ENCODE results near the gene MAP3K20. TPM values are rescaled to one million over a fixed set of nuclear protein-coding genes. Genes with fewer than 3 reads are reported as not detected.
"Not testable (repeated sequence)": the region's sequence is repeated elsewhere in the genome, so short reads cannot be mapped to it uniquely, and the experiment has no call there.

The MAP3K20 gene
- total RNA-seq, 1 donor from 2014 or later = 466 TPM

DNA sequence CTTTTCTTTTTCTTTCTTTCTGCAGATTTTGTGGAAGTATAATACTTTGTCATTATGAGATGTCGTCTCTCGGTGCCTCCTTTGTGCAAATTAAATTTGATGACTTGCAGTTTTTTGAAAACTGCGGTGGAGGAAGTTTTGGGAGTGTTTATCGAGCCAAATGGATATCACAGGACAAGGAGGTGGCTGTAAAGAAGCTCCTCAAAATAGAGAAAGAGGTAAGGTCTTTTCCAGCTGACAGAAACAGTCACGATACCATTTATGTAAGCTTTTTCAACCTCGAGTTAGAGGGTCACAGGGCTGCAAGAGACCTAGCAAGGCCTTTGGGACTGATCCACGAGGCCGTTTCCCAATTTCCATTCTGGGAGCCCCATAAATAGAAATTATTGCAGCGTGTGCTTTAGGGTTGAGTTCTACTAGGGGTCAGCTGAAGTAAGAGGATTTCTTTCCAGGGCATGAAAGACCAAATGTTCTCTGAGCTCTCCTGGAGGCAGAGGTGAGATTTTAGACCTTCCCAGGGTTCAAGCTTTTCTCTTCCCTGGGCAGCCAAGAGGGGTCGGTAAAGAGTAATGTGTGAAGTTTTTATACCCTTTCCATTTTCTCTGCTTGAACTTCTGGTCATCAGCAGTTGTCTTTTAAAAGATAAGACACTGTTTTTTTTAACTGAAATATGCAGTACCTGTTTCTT is 15.5 kb downstream of the MAP3K20 start:
- peaks cover 78% of the 10 kb centered on the region for H3K4me1 ChIP-seq
- H3K9me3 ChIP-seq (replicated peaks) = no peaks in the 10 kb centered on the region
- peak overlapping the region; percentile 54 for H3K4me3 ChIP-seq
- peaks cover 32% of the 10 kb centered on the region for H3K36me3 ChIP-seq
- TF ChIP-seq CTCF (IDR thresholded peaks at IDR 0.05; ENCODE audit: borderline replicate concordance) = peak; percentile 63
- H3K27me3 ChIP-seq (ENCODE audit: low read depth) = no peaks in the 10 kb centered on the region
- peak overlapping the region; percentile 85 for H3K27ac ChIP-seq (replicated peaks)
- DNase-seq = peak; percentile 23
- intact Hi-C loops (cut with micrococcal nuclease) = loop anchor here (5.0 kb wide), 1 partner anchor 121 kb away; no protein-coding TSS in a partner anchor

DNA sequence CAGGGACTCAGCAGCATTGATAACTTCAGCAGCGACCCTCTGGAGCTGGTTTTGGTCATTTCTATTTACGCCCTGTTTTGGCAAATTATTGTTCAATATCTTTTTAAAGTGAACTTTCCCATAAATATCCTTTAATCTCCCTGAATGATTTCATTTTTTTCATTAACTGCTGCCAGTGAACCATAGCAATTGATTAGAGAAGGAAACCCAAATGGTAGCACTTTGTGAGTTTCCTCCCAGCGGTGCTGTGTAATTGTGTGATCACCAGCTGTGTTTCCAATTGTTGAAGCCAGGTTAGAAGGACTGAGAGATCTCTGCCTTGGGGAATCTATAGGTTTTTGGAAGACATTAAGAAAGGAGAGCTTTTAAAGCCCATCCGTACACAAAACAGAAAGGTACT is 16.3 kb downstream of the MAP3K20 start:
- Histone ChIP-seq H3K27ac (replicated peaks) (peak overlapping the region; percentile 85), H3K4me1 (peaks cover 78% of the 10 kb centered on the region), H3K4me3 (peak overlapping the region; percentile 54), H3K36me3 (peaks cover 40% of the 10 kb centered on the region), H3K27me3 (ENCODE audit: low read depth) (no peaks in the 10 kb centered on the region), H3K9me3 (replicated peaks) (no peaks in the 10 kb centered on the region)
- no peak for DNase-seq
- intact Hi-C loops (cut with micrococcal nuclease) = loop anchor here (5.0 kb wide), 1 partner anchor 120 kb away; no protein-coding TSS in a partner anchor
- TF ChIP-seq CTCF (IDR thresholded peaks at IDR 0.05; ENCODE audit: borderline replicate concordance) = no peak

DNA sequence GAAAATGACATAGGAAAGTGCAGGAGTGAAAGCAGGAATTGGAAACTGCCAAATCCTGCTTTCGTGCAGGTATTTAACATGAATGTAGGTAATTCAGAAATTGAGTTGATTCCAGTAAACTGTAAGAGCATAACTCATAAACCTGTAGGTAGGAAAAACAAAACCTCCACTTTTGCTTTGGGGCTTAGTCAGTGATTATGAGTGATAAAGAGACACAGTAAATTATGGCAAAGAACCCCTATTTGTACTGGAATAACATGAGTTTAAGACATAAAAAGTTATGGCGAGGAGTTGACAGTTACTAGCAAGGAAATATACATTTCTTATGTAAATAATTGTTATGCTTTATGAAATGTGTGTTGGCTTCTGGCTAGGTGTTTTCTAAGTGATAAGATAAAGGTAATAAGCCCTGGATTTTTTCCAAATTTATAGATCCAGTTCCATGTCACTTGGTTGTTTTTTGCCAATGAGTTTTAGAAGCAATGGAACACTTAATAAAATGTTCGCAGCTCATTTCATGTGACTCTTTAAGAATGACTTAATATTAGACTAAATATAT is 17.3 kb downstream of the MAP3K20 start:
- Histone ChIP-seq H3K4me3 (peak overlapping the region; percentile 54), H3K36me3 (peaks cover 46% of the 10 kb centered on the region), H3K27ac (replicated peaks) (peak overlapping the region; percentile 85), H3K27me3 (ENCODE audit: low read depth) (no peaks in the 10 kb centered on the region), H3K4me1 (peaks cover 79% of the 10 kb centered on the region), H3K9me3 (replicated peaks) (no peaks in the 10 kb centered on the region)
- TF ChIP-seq CTCF (IDR thresholded peaks at IDR 0.05; ENCODE audit: borderline replicate concordance) = no peak
- no peak for DNase-seq
- intact Hi-C loops (cut with micrococcal nuclease) = loop anchor here (5.0 kb wide), 1 partner anchor 119 kb away; no protein-coding TSS in a partner anchor

GRCh38 chr2:173093617-173094016 is 18.0 kb downstream of the MAP3K20 start:
- Histone ChIP-seq H3K27ac (replicated peaks) (peak overlapping the region; percentile 85), H3K36me3 (peaks cover 46% of the 10 kb centered on the region), H3K4me1 (peaks cover 79% of the 10 kb centered on the region), H3K4me3 (peak overlapping the region; percentile 54)
- H3K27me3 ChIP-seq (ENCODE audit: low read depth); DNase-seq; H3K9me3 ChIP-seq (replicated peaks): not testable (repeated sequence)
- intact Hi-C loops (cut with micrococcal nuclease) = loop anchor here (5.0 kb wide), 1 partner anchor 119 kb away; no protein-coding TSS in a partner anchor

GRCh38 chr2:173094731-173095130 is 19.1 kb downstream of the MAP3K20 start:
- Histone ChIP-seq H3K4me1 (peaks cover 85% of the 10 kb centered on the region), H3K27ac (replicated peaks) (peak overlapping the region; percentile 1)
- intact Hi-C loops (cut with micrococcal nuclease) = loop anchor here (5.0 kb wide), 1 partner anchor 118 kb away; no protein-coding TSS in a partner anchor

More at GRCh38 chr2:173094731-173095130, 19.1 kb downstream of the MAP3K20 start:
- H3K36me3 ChIP-seq = peaks cover 46% of the 10 kb centered on the region
- no peaks in the 10 kb centered on the region for H3K27me3 ChIP-seq (ENCODE audit: low read depth)
- H3K4me3 ChIP-seq = no peak overlapping the region
- H3K9me3 ChIP-seq (replicated peaks) = no peaks in the 10 kb centered on the region
- no peak for DNase-seq
- no peak for TF ChIP-seq CTCF (IDR thresholded peaks at IDR 0.05; ENCODE audit: borderline replicate concordance)
